Islet of Langerhans (tissue), 1 donor: ENCODE data around the gene GCK.

Experiments used
- FAIRE-seq: peaks from one replicate; lab custom pipeline; 2011; peaks lifted over from hg19 to GRCh38; lab: Jason Lieb, UNC

Gene GCK

DNA sequence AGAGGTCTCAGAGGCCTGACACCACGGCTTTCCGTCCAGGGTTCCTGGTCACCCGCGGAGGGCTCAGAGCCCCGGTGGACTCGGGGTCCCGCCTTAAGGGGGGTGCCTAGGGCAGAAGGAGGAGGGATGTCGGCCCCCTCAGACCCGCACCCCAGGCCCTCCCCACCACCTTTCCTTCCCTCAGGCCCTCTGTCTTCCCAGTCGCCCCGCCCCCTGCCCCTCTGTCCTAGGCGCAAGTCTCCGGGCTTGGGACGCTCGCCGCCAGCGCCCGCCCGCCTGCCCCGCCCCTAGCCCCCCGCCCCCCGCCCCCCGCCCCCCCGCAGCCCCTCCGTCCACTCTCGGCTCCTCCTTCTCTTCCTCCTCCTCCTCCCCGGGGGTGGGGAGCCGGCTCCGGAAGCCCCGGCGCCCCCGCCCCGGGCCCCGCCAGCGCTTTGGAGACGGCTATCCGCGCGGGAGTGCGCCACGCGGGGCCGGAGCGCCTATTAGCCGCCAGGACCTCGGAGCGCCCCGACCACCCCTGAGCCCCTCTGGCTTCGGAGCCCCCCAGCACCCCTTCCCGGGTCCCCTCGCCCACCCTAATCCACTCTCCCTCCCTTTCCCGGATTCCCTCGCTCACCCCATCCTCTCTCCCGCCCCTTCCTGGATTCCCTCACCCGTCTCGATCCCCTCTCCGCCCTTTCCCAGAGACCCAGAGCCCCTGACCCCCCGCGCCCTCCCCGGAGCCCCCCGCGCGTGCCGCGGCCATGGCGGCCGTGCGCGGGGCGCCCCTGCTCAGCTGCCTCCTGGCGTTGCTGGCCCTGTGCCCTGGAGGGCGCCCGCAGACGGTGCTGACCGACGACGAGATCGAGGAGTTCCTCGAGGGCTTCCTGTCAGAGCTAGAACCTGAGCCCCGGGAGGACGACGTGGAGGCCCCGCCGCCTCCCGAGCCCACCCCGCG, 85.0 kb downstream of the GCK start, which contains the start of gene AEBP1:
Gene AEBP1, plus strand, starts transcription at position 423 of the 937 bp plus-strand sequence. Its CDS starts 321 bp downstream, at position 744.
- no peak for FAIRE-seq

GRCh38 chr7:44103566-44103922, 85.7 kb downstream of the GCK start:
- no peak for FAIRE-seq

DNA sequence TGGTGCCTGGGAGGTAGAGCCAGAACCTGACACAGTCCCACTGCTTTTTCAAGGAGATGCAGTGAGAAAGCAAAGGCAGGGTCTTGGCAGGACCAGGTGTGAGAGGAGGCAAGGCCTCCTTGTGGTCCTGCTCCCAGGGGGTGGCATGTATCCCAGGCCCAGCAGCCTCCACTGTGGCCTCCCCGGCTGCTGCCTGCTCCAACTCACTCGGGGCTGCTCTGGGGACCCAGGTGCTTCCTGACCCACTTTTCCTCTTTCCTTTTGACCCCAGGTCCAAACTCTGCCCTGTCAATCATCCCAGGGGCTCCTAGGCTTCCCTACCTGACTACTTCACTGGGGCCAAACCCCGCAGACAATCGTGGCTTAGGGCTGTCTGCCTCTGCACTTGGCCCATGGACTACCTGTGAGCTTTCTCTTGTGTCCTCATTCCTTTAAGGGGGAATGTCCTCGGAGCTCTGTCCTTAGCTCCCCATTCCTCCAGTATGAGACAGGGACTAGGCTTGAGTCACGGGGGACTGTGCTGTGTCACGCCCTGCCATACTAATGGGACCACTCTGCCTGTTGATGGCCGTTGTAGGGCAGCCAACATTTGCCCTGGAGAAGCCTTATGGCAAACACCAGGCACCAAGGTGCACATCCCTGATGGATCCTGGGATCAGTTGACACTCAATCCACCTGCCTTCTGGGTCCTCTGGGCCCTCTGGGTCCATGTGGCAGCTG, 86.2 kb downstream of the GCK start:
- FAIRE-seq = no peak

DNA sequence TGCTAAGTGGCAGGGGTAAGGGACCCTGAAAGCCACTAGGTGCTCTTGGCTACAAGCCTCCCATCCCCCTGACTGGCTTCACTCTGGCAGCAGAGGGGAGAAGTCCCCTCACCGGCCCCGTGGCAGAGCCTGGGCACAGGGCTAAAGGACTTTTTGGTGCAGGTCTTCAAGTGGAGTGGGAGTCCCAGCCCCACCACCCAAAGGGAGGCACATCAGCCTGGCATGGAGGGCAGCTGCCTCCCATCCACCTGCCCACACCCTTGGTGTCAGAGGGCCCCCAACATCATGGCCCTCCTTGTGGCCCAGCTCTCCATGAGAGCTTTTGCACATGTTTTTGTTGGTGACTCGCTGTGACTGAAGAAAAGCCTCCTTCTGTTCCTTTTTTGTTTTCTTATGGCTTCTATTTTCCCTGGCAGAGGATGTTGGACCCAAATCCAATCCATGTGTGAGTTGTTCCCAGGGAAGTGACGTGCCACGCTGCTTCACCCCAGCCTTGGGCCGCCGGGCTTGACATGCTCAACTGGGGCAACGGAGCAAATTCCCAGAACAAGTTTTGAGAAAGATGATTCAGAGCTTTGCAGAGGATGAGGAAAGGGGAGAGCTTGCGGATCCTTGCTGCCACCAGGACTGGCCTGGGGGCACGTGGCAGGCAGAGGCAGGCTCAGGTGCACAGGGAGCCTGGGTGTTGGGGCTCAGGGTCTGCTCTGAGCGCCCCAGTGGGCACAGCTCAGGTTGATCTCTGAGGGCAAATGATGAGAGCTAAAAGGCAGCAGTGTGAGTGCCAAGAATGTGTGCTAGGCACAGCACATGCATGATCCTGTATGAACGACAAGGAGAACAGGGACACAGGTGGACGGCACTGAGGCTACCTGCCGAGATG, 87.0 kb downstream of the GCK start:
- FAIRE-seq = no peak

GRCh38 chr7:44101303-44101965, 87.8 kb downstream of the GCK start:
- no peak for FAIRE-seq

DNA sequence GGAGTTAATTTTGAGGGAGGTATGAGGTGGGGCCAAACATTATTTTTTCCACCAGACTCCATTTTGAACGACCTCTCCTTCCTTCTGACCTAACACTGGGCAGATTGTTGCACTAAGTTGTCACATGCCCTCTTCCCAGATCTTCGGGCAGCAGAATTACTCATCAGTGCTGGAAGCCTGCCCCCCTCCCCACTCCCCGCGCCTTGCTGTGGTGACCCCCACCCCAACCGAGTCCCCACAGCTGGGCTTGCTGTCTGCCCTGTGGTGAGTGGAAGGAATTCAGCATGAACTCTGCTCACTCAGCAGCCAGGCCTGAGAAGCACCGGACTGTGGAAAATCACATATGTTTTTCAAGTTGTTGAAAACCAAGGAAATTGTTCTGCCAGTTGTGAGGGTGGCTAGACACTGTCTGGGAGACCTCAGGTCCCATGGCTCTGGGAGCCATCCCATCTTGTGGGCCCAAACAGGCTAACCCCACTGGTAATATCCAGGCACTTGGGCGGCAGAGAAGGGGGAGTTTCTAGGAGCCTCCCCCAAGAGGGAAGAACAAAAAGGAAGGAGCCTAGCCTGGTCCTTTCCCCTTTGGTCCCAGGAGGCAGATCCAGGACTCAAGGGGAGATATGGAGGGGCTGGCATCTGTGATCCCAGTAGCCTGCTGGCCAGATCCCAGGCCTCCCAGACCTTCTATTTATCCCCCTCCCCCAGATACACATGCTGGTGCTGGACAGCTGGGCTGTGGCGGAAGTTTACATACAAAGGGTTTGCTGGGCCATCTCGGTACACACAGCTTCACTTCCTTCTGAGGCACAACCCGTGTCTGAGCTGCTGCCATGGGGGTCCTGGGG, 88.6 kb downstream of the GCK start:
- FAIRE-seq = no peak

DNA sequence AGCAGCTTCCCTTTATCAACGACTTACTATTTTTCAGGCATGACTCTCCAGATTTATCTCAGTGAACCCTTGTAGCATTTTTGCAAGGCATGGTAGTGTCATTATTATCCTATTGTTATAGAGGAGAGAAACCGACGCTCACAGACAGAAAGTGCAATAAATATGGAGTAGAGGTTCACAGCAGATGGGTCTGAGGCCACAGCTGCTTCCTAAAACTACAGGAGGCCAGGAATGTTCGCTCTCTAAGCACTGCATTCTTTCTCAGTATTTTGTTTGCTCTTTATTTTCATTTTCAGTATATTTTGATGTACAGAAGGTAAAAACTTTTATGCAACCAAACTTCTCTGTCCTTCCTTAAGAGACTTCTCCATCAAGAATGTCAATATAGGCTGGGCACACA, 89.6 kb downstream of the GCK start:
- no peak for FAIRE-seq

DNA sequence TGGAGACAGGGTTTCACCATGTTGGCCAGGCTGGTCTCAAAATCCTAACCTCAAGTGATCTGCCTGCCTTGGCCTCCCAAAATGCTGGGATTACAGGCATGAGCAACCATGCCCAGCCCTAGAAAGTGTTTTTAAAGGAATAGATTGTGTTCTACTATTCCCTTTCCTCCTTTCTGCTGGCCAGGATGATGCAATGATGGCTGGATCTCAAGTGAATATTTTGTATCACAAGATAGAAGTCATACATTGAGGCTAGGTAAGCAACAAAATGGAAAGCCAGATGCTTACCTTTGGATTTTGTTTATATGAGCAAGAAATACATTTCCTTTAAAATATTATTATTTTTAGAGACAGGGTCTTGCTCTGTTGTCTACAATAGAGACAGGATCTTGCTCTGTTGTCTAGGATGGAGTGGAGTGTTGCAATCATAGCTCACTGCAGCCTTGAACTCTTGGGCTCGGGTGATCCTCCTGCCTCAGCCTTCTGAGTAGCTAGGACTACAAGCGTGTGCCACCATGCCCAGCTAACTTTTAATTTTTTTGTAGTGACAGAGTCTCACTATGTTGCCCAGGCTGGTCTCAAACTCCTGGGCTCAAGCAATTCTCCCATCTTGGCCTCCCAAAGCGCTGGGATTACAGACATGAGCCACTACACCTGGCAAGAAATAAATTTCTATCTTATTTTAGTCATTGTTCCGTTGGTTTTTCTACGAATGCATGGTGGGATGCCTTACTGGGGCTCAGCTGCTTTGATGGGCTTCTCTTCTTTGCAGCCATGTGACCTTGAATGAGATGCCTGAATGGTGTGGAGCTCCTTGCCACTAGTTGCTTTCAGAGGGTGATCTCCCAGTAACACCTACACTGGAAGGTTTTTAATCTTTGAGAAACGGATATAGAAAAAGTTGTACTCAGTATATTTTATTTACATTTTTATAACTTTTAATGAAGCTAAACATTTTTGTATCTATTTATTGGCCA, 90.9 kb downstream of the GCK start:
- no peak for FAIRE-seq

DNA sequence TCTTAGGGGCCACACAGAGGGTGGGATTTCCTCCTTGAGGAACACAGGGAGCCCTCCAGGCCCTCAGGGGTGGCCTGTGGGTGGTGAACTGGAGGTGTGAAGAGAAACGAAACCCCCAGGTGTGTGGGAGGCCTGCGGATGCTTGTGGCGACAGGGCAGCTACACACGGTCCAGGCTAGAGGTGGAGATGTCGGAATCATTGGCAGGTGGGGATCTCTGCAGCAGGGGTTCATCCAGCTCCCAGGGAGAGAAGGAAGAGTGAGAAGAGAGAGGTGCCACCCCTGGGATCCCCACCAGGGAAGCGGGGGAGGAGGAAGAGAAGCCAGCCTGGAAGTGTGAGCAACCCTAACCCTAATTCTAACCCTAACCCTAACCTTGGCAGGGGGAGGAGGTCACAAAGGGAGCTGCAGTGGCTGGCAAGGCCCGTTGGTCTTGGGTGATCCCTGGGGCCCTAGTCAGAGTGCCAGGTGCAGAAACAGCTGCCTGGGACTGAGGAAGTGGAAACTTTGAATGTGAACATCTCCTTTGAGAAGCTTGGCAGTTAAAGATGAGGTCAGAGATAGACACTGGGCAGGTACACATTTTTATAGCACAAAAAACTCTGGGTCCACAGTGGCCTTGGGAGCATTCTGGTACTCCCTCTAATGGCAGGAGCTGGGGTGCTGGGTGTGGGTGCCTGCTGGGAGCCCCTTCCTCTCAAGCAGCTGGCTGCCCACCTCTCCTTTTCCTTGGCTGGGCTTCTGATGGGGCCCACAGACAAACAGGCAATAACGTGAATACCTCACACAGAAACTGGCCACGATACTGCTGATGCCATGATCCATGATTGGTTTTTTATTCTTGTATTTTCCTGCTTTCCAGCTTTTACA, 91.9 kb downstream of the GCK start:
- no peak for FAIRE-seq

DNA sequence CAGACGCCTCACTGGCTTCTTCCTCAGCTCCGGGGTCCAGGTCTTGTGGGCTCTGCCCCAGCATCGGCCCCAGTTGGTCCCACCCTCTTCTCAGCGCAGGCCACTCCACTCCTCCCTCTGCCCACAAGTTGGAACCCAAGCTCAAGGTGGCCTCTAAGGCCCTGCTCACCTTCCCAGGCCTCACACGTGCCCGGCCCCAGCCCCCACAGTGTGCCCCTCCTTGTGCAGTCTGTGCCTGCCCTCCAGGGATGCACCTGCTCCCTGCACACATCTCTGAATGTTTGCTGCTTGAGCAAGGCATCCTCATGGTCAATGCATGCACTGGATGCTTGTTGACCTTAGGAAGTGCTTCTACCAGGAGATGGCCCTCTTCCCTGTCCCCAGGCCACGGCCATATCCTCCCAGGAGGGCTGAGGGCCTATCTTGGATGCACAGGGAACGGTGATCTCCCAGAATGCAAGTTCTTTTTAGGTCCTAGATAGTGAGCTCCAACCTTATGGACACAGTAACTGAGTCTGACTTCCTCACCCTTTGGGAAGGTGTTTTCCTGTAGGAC, 92.8 kb downstream of the GCK start:
- FAIRE-seq = no peak

DNA sequence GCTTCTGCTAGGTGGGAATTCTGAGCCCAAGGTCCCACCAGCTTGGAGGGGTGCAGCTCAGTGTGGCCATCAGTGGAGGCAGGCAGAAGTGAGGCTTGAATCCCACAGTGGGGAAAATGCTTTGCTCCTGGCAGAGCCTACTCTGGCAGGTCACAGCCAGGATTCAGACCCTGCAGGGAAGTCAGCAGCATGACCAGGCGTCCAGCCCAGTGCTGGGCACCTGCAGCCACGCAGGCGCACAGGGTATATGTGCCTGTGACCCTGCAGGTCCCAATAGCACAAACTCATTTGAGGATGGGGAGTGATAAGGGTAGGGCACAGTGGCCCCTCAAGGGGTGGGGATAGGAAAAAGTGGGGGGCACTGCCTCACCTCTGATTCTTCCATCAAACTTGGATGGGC, 93.5 kb downstream of the GCK start:
- no peak for FAIRE-seq

- FAIRE-seq = no peak
Observed at GRCh38 chr7:44094883-44095592, 94.2 kb downstream of the GCK start.

DNA sequence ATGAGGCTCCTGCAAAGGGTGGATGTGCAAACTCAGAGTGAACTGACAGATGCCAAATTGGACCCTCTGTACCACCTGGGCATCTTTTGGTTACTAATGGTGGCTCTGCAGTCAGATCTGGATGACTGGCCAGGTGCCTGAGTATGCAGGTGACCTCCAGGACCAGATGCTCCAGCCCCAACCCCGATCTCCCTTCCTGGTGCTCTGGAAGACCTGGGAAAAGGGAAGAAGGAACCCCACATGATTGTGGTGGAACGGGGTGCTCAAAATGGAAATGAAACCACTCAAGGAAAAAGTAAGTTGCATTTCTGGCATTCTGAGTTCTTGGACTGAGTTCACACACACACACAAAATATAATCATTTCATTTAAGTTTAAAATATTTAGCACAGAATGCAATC, 94.9 kb downstream of the GCK start:
- FAIRE-seq = no peak
